Astrocyte of the cerebellum (primary cell): ENCODE results near the gene ASB7.

Source experiments
- DNase-seq: peaks from one replicate; pipeline ENCODE4 v3.0.0-alpha.2; 2011; ENCODE audit warnings: low read depth
- H3K4me3 ChIP-seq: 2 replicates; pipeline ENCODE4 v1.5.1; 2011; ENCODE audit warnings: mild to moderate bottlenecking, low read depth, low read length, moderate library complexity
- CTCF ChIP-seq: IDR thresholded peaks from 2 replicates; pipeline ENCODE4 v1.5.1; 2012; ENCODE audit warnings: low read length, low read depth, moderate library complexity, mild to moderate bottlenecking; ENCODE audit errors: missing control alignments
- in situ Hi-C: cut with HindIII; loops from 2 replicates; pipeline ENCODE4 v1.10.0; 2017; ENCODE audit warnings: low sequenced_read_pairs

The ASB7 gene

GRCh38 chr15:100566850-100567628 is 35.4 kb upstream of the ASB7 start:
- in situ Hi-C loops: no loop called here
- H3K4me3 ChIP-seq: no peak overlapping the region
- no peak for TF ChIP-seq CTCF
- no peak for DNase-seq

- in situ Hi-C loops: no loop called here
- no peak for DNase-seq
- no peak overlapping the region for H3K4me3 ChIP-seq
- TF ChIP-seq CTCF: no peak
Measured at GRCh38 chr15:100569391-100569790, 33.0 kb upstream of the ASB7 start.

- in situ Hi-C loops: no loop called here
- no peak for DNase-seq
- H3K4me3 ChIP-seq: no peak overlapping the region
- TF ChIP-seq CTCF: no peak
Measured at GRCh38 chr15:100570275-100570674, 32.1 kb upstream of the ASB7 start.

DNA sequence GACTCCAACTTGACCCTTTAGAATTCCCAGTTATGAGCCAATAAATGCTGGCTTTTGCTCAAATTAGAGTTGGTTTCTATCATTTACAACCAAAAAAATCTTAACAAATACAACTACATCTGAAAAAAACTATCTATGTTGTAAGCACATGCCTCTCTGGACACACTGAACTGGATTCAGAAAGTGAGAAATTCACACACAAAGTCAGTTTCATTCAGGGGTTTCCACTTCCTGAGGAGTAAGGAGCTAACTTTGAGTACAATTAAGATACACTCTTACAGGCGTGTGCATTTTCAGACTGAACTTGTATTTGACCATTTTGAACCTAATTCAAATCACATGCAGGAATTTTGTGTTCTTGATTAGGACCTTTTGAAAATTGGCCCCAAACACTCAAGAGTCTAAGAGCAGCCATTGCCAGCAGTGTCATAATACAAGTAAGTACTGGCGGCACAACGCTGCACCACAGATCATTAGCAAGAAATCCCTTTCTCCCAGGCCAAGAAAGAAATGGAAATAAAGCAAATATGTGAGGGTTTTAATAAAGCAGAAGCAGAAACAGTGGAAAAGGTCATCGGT is 31.6 kb upstream of the ASB7 start:
- TF ChIP-seq CTCF: no peak
- H3K4me3 ChIP-seq: no peak overlapping the region
- DNase-seq: no peak
- in situ Hi-C loops: no loop called here

GRCh38 chr15:100571592-100572167 is 30.7 kb upstream of the ASB7 start:
- in situ Hi-C loops: no loop called here
- H3K4me3 ChIP-seq: no peak overlapping the region
- no peak for DNase-seq
- no peak for TF ChIP-seq CTCF

DNA sequence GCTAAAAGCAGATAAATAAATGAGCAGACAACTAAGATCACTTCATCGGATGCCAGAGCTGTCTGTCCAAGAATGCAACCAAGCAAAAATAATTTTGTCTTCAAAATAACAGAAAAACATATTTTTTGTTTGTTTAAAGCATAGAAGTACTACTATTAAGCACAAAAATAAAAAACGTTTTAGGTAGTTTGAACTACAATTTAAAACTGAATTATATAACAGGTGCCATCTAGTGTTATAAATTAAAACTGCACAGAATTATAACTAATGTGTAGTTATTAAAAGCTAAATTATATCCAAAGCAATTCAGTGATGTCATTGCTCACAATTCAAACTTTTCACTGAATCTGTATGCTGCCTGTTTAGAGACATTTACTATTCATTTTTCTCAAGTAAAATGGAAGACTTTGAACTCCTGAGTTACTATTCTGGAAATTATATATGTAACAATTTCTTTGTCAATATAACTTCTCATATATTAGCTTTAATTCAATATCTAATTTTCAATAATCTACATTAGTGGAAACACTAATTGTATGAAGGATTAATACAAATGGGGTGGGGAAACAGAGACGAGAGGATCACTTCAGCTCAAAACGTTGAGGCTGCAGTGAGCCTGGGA is 29.9 kb upstream of the ASB7 start:
- no peak overlapping the region for H3K4me3 ChIP-seq
- no peak for TF ChIP-seq CTCF
- DNase-seq: peak; percentile 16
- in situ Hi-C loops: no loop called here
